NT2/D1 (cell line): ENCODE measurements around the gene FAXC.
A peak's percentile ranks its signal among the peaks of the same experiment; 100 is the strongest.

ENCODE experiments used
- DNase-seq: peaks from one replicate; pipeline ENCODE4 v3.0.0-alpha.2; 2011; ENCODE audit warnings: low read depth, low spot score
- H3K27me3 ChIP-seq: 2 replicates; pipeline ENCODE4 v1.6.0; 2011; ENCODE audit warnings: mild to moderate bottlenecking; ENCODE audit not compliant: insufficient read length, insufficient read depth
- H3K36me3 ChIP-seq: 2 replicates; pipeline ENCODE4 v1.6.1; 2011; ENCODE audit warnings: mild to moderate bottlenecking, low read length, mixed read lengths; ENCODE audit not compliant: insufficient read depth, insufficient read length
- H3K4me1 ChIP-seq: 2 replicates; pipeline ENCODE4 v1.5.1; 2011; ENCODE audit not compliant: insufficient read depth, insufficient read length
- H3K4me3 ChIP-seq: 2 replicates; pipeline ENCODE4 v1.5.1; 2011; ENCODE audit warnings: low read depth; ENCODE audit not compliant: insufficient read length
- H3K9ac ChIP-seq: 2 replicates; pipeline ENCODE4 v1.6.0; 2011; ENCODE audit warnings: low read depth; ENCODE audit not compliant: insufficient read length
- H3K9me3 ChIP-seq: 2 replicates; pipeline ENCODE4 v1.5.1; 2011; ENCODE audit warnings: mild to moderate bottlenecking, low read length; ENCODE audit not compliant: insufficient read depth
- SUZ12 ChIP-seq: IDR thresholded peaks from 2 replicates; pipeline ENCODE4 v1.6.1; 2011; ENCODE audit not compliant: insufficient read length, insufficient read depth; ENCODE audit errors: extremely low read depth
- YY1 ChIP-seq: IDR thresholded peaks from 2 replicates; pipeline ENCODE4 v1.6.1; 2011; ENCODE audit not compliant: insufficient read length, insufficient read depth
- ZNF274 ChIP-seq: IDR thresholded peaks from 2 replicates; pipeline ENCODE4 v1.6.1; 2011; ENCODE audit warnings: mild to moderate bottlenecking, low read depth, low read length

FAXC gene

DNA sequence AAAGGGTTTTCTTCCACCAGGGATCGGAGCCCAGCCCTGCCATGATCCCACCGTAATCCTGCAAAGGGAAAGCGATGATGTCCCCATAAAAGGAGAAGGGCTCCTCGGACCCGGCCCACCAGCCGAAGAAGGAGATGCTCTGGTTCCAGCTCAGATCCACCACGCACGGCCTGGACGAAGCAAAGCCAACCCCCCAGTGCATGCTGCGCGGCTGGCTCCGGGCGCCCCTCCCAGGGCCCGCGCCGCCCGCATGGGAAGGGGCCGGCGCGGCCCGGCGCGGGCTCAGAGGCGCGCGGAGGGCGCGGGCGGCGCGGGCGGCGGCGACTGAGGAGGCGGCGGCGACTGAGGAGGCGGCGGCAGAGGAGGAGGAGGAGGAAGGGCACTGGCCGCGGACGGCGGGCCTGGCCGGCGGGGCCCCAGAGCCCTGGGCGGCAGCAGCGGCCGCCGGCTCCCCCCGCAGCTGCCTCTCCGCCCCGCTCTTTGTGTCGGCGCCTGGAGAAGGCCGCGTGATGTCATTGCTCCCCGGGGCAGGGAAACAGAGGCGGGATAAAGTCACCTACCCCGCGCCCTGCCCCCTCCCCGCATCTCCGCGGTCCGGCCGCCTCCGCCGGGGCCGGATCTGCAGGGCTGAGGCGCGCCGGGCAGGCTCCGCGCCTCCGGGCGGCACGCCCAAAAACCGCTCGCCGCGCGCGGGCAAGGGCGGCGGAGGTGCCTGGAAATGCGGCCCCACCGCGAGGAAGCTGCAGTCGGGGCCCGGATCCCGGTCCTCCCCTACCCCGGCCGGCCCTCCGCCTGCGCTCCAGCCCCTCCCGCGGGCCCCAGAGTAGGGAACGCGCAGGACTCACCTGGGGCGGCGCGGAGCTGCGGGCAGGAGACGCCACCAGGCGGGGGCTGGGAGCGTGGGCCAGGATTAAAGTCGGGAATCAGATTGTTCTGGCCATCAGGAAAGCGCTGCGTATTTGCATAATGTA, at the start of gene FAXC:
FAXC (minus strand) TSS at position 504 of the 971 bp plus-strand sequence; CDS start at position 202, 302 bp downstream.
- H3K9ac ChIP-seq: peak within 1 kb of the TSS; percentile 90
- no peaks in the 10 kb centered on the region for H3K9me3 ChIP-seq
- H3K36me3 ChIP-seq: no peaks in the 10 kb centered on the region
- TF ChIP-seq YY1 (no peak), SUZ12 (no peak), ZNF274 (no peak)
- DNase-seq: no peak
- H3K27me3 ChIP-seq: peaks cover 9% of the 10 kb centered on the region
- peak within 1 kb of the TSS; percentile 69 for H3K4me3 ChIP-seq
- no peaks in the 10 kb centered on the region for H3K4me1 ChIP-seq

DNA sequence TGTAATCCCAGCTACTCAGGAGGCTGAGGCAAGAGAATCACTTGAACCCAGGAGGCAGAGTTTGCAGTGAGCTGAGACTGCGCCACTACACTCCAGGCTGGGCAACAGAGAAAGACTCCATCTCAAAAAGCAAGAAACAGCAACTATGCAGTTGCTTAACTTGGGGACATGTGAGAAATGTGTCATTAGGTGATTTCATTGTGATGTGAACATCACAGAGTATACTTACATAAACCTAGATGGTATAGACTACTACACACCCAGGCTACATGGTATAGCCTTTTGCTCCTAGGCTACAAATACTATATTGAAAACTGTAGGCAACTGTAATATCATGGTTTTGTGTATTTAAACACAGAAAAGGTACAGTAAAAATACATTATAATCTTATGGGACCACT, 47.8 kb upstream of the FAXC start:
- Histone ChIP-seq H3K4me3 (no peak overlapping the region), H3K4me1 (no peaks in the 10 kb centered on the region), H3K9me3 (no peaks in the 10 kb centered on the region), H3K9ac (no peak overlapping the region), H3K36me3 (peaks cover 43% of the 10 kb centered on the region), H3K27me3 (no peaks in the 10 kb centered on the region)
- DNase-seq: no peak
- TF ChIP-seq ZNF274: no peak
- no peak for TF ChIP-seq YY1
- no peak for TF ChIP-seq SUZ12

DNA sequence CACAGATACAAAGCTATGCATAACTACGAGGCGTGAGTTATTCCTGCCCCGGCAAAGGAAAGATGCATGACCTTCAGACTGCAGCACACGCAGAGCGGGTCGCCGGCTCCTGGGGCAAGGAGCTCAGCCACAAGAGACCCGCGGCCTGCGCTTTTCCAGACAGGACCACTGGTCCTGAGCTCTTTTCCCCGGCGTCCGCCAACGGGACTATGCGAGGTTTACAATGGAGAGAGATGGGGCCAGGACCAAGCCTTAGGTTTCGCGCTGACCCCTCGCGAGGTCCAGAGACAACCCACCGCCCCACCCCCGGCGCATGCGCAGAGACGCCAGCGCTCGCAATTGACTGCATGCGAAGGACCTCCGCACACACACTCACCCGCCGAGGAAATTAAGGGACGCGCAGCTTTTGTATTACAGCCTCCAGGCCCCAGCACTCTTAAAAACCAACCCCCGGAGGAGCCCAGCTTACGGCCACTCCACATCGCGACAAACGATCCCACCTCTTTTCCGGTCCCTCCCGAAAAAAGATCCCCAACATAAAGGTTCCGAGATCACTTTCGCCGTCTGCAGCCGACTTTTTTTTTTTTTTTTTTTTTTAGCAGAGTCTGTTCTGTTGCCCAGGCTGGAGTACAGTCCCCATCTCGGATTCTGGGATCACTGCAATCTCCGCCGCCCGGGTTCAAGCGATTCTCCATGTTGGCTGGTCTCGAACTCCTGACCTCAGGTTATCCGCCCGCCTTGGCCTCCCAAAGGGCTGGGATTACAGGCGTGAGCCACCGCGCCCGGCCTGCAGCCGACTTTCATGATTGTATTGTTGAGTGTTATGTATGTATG, 44.4 kb upstream of the FAXC start, which contains the start of gene COQ3:
COQ3 (minus strand) TSS at position 498 of the 834 bp plus-strand sequence; CDS start at position 482, 16 bp downstream.
- peak; percentile 59 for DNase-seq
- Histone ChIP-seq H3K27me3 (no peaks in the 10 kb centered on the region), H3K4me1 (no peaks in the 10 kb centered on the region), H3K9me3 (no peaks in the 10 kb centered on the region), H3K4me3 (peak within 1 kb of the TSS; percentile 73), H3K9ac (peak within 1 kb of the TSS; percentile 93), H3K36me3 (peaks cover 10% of the 10 kb centered on the region)
- no peak for TF ChIP-seq ZNF274
- no peak for TF ChIP-seq YY1
- TF ChIP-seq SUZ12: no peak

DNA sequence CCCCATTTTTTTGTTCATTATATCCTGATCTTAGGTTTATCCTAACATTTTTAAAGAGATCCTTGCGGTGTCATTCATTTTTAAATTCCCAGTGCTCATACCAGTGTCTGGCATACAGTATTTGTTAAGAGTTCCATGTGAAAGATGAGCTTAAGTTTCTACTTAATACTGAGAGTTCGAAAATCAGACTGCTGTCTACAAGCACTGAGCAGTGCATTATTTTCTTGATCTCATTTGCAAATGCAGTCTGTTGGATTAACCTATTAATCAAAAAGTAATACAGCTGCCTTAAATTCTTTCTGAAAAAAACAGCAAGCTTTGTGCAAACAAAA, 43.9 kb upstream of the FAXC start:
- peak overlapping the region; percentile 93 for H3K9ac ChIP-seq
- no peak for DNase-seq
- no peaks in the 10 kb centered on the region for H3K9me3 ChIP-seq
- no peaks in the 10 kb centered on the region for H3K4me1 ChIP-seq
- peaks cover 5% of the 10 kb centered on the region for H3K36me3 ChIP-seq
- H3K4me3 ChIP-seq: peak overlapping the region; percentile 73
- H3K27me3 ChIP-seq: no peaks in the 10 kb centered on the region
- TF ChIP-seq YY1 (no peak), SUZ12 (no peak), ZNF274 (no peak)

DNA sequence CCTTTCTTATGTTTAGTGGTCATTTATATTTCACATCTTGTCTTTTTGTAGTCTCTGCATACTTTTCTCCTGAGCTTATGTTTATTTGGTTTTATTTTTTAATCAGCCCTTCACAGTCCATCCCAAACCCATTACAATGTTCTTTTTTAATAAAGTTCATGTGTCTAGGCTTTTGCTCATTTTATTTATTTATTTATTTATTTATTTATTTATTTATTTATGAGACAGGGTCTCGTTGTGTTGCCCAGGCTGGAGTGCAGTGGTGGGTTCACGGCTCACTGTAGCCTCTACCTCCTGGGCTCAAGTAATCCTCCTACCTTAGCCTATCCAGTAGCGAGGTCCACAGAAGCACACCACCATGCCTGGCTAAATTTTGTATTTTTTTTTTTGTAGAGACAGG, 41.4 kb upstream of the FAXC start:
- Histone ChIP-seq H3K4me1 (no peaks in the 10 kb centered on the region), H3K9ac (no peak overlapping the region), H3K9me3 (no peaks in the 10 kb centered on the region), H3K4me3 (no peak overlapping the region), H3K36me3 (no peaks in the 10 kb centered on the region), H3K27me3 (no peaks in the 10 kb centered on the region)
- no peak for DNase-seq
- TF ChIP-seq SUZ12: no peak
- TF ChIP-seq YY1: no peak
- no peak for TF ChIP-seq ZNF274

DNA sequence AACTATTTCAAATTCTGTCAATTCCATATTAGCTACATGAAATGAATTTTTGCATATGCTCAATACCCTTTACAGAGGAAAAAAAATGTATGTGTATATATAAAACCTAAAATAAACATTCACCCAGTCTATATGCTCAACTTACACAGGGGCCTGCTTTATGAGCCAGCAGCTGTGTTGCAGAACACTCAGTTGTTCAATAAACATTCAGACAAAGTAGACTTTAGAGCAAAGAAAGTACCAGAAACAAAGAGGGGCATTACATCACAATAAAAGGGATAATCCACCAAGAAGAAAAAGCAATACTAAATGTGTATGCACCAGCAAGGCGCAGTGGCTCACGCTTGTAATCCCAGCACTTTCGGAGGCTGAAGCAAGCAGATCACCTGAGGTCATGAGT, 35.0 kb upstream of the FAXC start:
- TF ChIP-seq ZNF274: no peak
- TF ChIP-seq SUZ12: no peak
- no peaks in the 10 kb centered on the region for H3K27me3 ChIP-seq
- H3K4me1 ChIP-seq: no peaks in the 10 kb centered on the region
- no peaks in the 10 kb centered on the region for H3K9me3 ChIP-seq
- no peak overlapping the region for H3K4me3 ChIP-seq
- no peak overlapping the region for H3K9ac ChIP-seq
- H3K36me3 ChIP-seq: no peaks in the 10 kb centered on the region
- no peak for DNase-seq

DNA sequence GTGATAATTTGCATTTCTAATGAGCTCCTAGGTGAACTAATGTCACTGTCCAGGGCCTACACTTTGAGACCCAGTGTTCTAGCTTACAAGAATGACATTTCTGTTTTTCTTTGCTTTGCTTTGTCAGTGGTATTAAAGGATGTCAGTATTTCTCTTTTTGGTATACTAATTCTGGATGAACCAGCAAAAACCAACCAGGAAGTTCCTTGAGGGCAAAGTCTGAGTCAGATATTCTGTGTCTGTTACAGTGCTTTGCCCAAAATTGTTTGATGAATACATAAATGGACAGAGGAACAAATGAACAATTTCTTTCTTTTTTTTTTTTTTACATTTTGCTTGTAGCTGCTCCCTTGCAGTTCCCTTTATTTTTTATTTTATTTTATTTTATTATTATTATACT, 29.2 kb upstream of the FAXC start:
- Histone ChIP-seq H3K36me3 (no peaks in the 10 kb centered on the region), H3K27me3 (no peaks in the 10 kb centered on the region), H3K9ac (no peak overlapping the region), H3K4me3 (no peak overlapping the region), H3K9me3 (no peaks in the 10 kb centered on the region), H3K4me1 (no peaks in the 10 kb centered on the region)
- TF ChIP-seq SUZ12 (no peak), YY1 (no peak)
- no peak for DNase-seq
